HG02938 (cell line): ENCODE results near the gene COL5A1.

Experiments used
- ATAC-seq: cut with Tn5 transposase; IDR thresholded peaks from one replicate; pipeline ENCODE4 v1.9.1; 2021; ENCODE audit warnings: mild to moderate bottlenecking, moderate library complexity; ENCODE audit not compliant: unreplicated experiment

Gene COL5A1

GRCh38 chr9:134625361-134626068 lies 16.1 kb upstream of the COL5A1 start:
- ATAC-seq: no peak

- no peak for ATAC-seq
Measured at GRCh38 chr9:134626069-134626423, 15.6 kb upstream of the COL5A1 start.

- ATAC-seq: no peak
Measured at GRCh38 chr9:134626571-134627416, 14.8 kb upstream of the COL5A1 start.

GRCh38 chr9:134627417-134628353 lies 13.9 kb upstream of the COL5A1 start:
- no peak for ATAC-seq

- ATAC-seq: no peak
Measured at GRCh38 chr9:134628354-134628736, 13.3 kb upstream of the COL5A1 start.

- no peak for ATAC-seq
Measured at GRCh38 chr9:134629061-134629585, 12.5 kb upstream of the COL5A1 start.

- ATAC-seq: no peak
Measured at GRCh38 chr9:134629586-134630392, 11.8 kb upstream of the COL5A1 start.

GRCh38 chr9:134630393-134630790 lies 11.2 kb upstream of the COL5A1 start:
- ATAC-seq: no peak

GRCh38 chr9:134630861-134631260 lies 10.7 kb upstream of the COL5A1 start:
- no peak for ATAC-seq

GRCh38 chr9:134631881-134632280 lies 9.7 kb upstream of the COL5A1 start:
- ATAC-seq: no peak

GRCh38 chr9:134632329-134632728 lies 9.3 kb upstream of the COL5A1 start:
- ATAC-seq: no peak

- ATAC-seq: no peak
Measured at GRCh38 chr9:134633362-134634142, 8.1 kb upstream of the COL5A1 start.

- ATAC-seq: no peak
Measured at GRCh38 chr9:134634176-134634575, 7.4 kb upstream of the COL5A1 start.

- no peak for ATAC-seq
Measured at GRCh38 chr9:134634667-134635230, 6.9 kb upstream of the COL5A1 start.

GRCh38 chr9:134635351-134636148 lies 6.1 kb upstream of the COL5A1 start:
- no peak for ATAC-seq

- ATAC-seq: no peak
Measured at GRCh38 chr9:134636149-134636507, 5.5 kb upstream of the COL5A1 start.

GRCh38 chr9:134637241-134637640 lies 4.4 kb upstream of the COL5A1 start:
- ATAC-seq: no peak
